GM18526 (cell line): ENCODE data around the gene LAGE3.

Experiments used
- POLR2A ChIP-seq: IDR thresholded peaks from 3 replicates; pipeline ENCODE4 v1.6.1; 2011; ENCODE audit not compliant: insufficient read length; ENCODE audit errors: extremely low read depth

LAGE3 gene

GRCh38 chrX:154452823-154453222 lies 26.3 kb downstream of the LAGE3 start:
- TF ChIP-seq POLR2A: no peak

GRCh38 chrX:154450312-154450711 lies 28.8 kb downstream of the LAGE3 start:
- no peak for TF ChIP-seq POLR2A

DNA sequence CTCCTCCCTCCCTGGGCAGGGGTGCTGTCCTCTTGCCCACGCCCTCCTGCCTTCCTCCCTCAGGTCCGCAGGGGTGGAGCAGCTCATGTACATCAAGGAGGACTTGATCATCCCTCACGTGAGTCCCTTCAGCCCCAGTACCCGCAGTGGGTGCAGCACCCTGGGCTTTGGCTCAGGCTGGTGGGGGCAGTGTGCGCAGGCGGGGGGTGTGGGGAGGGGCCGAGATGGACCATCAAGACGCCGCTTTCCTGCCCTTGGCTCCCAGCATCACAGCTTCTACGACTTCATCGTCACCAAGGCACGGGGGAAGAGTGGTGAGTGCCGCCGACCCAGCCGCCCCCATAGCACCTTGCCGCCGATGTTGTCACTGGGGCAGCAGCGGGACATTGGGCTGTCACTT lies 29.5 kb downstream of the LAGE3 start:
- TF ChIP-seq POLR2A: no peak

DNA sequence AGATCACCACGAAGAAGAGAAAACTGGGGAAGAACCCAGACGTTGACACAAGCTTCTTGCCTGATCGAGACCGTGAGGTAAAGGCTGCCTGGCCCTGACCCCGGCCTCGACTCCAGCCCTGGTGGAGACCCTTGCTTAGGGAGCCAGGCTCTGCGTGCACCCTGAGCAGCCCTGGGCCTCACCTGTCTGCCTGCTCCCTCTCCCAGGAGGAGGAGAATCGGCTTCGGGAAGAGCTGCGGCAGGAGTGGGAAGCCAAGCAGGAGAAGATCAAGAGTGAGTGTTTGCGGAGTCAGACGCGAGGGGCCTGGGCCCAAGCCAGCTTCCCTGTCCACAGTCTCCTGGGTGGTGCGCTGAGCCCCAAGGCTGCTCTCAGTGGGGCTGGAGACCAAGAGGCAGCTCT lies 30.6 kb downstream of the LAGE3 start:
- TF ChIP-seq POLR2A: no peak

DNA sequence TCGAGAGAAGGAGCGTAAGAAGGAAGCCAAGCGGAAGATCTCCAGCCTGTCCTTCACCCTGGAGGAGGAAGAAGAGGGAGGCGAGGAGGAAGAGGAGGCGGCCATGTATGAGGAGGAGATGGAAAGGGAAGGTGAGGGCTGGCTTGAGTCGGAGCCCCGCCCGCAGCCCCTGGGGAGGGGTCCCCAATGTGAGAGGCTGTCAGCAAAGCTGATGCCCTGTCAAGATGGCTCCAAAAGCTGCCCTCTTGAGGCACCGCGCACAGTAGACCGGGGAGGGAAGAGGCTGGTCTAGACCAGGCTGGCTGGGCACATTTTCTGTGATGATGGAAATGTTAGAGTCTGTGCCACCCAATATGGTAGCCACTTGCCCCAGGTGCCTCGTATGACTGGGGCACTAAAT lies 32.7 kb downstream of the LAGE3 start:
- no peak for TF ChIP-seq POLR2A

- TF ChIP-seq POLR2A: no peak
Measured at GRCh38 chrX:154445776-154446175, 33.3 kb downstream of the LAGE3 start.

- TF ChIP-seq POLR2A: no peak
Measured at GRCh38 chrX:154444755-154445246, 34.3 kb downstream of the LAGE3 start.

DNA sequence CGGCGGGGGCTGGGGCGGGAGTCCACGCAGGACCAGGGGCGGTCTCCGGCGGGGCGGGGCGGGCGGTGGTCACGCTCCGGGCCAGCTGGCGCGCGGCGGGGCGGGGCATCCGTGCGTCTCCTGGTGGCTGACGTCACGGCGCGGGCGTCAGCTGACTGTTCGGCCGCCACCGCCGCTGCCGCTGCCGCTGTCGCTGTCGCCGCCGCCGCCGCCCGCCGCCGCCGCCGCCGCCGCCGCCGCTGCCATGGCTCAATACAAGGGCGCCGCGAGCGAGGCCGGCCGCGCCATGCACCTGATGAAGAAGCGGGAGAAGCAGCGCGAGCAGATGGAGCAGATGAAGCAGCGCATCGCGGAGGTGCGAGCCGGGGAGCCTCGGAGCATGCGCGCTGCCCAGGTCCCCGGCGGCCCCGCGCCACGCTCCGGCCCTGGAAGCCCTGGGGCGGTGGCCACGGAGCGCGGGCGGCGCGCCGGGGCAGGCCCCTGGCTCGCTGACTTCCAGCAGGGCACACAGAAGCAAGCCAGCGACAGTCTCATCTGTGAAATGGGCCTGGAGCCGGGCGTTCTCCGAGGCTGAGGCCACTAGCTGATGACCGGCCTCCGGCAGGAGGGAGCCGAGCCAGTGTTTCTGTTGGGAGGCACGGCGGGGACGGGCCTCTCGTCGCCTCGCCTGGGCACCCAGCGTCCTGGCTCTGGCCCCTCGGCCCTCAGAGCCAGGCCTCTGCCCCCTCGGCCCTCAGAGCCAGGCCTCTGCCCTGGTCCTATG lies 34.9 kb downstream of the LAGE3 start, which contains the start of gene FAM50A:
TSS of gene FAM50A (plus strand) at position 150 of the 763 bp plus-strand sequence. CDS start at position 245, 95 bp downstream.
- no peak for TF ChIP-seq POLR2A

- TF ChIP-seq POLR2A: no peak
Measured at GRCh38 chrX:154443479-154443910, 35.6 kb downstream of the LAGE3 start.

DNA sequence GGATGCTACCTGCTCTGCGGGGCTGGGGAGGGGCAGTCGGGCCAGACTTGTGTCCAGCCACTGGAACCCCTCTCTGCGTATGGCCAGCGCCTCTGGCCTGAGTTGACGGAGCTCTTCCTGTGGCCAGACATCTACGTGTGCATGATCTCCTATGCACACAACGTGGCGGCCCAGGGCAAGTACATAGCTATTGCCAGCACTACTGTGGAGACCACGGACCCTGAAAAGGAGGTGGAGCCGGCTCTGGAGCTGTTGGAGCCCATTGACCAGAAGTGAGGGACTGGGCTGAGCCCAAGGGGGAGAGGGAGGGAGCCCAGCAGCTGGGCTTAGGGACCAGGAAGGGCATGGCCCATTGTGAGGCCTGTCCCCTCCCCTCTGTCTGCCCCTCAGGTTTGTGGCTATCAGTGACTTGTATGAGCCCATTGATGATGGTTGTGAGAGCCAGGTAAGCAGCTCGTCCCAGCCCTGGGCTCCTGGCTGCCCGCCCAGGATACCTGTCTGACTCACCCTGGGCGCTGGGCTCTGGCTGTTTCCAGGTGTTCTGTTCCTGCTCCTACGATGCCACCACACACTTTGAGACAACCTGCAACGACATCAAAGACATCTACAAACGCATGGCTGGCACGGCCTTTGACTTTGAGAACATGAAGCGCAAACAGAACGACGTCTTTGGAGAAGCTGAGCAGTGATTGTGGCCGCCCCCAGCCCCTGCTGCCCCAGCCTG lies 36.9 kb downstream of the LAGE3 start:
- no peak for TF ChIP-seq POLR2A

DNA sequence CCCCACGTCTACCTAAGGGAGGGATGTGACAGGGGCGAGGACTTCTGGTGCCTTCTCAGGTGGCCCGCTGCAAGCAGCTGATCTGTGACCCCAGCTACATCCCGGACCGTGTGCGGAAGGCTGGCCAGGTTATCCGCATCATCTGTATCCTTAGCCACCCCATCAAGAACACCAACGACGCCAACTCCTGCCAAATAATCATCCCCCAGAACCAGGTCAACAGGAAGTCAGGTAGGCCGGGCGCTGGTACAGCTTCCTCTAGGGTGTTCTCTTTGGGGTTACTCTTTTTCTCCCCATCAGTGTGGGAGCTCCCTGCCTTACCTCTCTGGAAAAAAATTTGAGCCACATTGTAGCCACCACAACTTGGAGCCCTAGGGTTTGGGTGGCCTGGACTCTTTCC lies 37.5 kb downstream of the LAGE3 start:
- TF ChIP-seq POLR2A: no peak

DNA sequence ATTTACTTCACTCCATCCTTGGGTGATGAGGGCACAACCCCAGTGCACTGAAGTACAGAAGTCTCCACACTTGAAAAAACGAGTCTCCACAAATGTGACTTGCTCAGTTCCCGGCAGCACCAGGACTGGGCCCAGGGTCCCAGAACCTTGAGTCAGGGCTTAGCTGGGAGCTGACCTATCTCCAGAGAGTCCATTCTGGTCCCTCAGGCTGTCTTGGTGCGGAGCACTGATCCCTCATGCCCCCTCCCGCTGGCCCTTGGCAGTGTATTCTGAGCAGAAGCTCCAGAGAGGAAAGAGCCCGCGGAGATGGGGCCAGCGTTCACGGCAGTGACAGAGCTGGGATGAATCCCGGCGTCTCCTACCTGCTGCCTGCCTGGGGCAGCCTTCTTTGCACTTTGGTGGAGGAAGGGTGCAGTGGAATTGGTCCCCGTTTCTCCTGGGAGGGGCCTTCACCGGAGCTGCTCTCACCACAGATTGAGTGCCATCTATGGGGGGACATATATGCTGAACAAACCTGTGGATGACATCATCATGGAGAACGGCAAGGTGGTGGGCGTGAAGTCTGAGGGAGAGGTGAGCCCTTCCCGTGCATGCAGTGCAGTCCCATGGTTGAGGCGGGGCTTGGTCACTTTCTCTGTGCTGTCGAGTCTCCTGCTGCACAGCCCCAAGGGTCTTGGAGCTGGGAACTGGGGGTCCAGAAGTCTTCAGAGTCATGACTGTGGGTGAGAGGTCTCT lies 38.3 kb downstream of the LAGE3 start:
- no peak for TF ChIP-seq POLR2A

GRCh38 chrX:154439841-154440240 lies 39.2 kb downstream of the LAGE3 start:
- no peak for TF ChIP-seq POLR2A

- no peak for TF ChIP-seq POLR2A
Measured at GRCh38 chrX:154437971-154438893, 40.8 kb downstream of the LAGE3 start.
